ENCODE results near the gene KCNN3.

The KCNN3 gene

GRCh38 chr1:154899041-154899440 lies 29.0 kb upstream of the KCNN3 start:
- TF ChIP-seq GABPA (IDR thresholded peaks at IDR 0.05; ENCODE audit: low read depth) (no peak), POLR2AphosphoS5 (IDR thresholded peaks at IDR 0.05; ENCODE audit: low read depth) (no peak), CTCF (IDR thresholded peaks at IDR 0.05; ENCODE audit: insufficient read depth, low read length) (no peak), SPI1 (IDR thresholded peaks at IDR 0.05; ENCODE audit: borderline replicate concordance, low read depth) (no peak), REST (IDR thresholded peaks at IDR 0.05; ENCODE audit: insufficient replicate concordance, low read depth) (no peak)
- Histone ChIP-seq H3K27me3 (ENCODE audit: insufficient read depth, poor library complexity, severe bottlenecking) (peaks cover 2% of the 10 kb centered on the region), H3K27ac (replicated peaks) (no peak overlapping the region), H3K4me3 (replicated peaks; ENCODE audit: insufficient read depth, low read length) (no peak overlapping the region)
- DNase-seq (ENCODE audit: low read depth in 1 of 2, low spot score in 1 of 2) = no peak

- no peak for DNase-seq (ENCODE audit: low read depth in 1 of 2, low spot score in 1 of 2)
- H3K4me3 ChIP-seq (replicated peaks; ENCODE audit: insufficient read depth, low read length) = no peak overlapping the region
- peaks cover 2% of the 10 kb centered on the region for H3K27me3 ChIP-seq (ENCODE audit: insufficient read depth, poor library complexity, severe bottlenecking)
- TF ChIP-seq REST (IDR thresholded peaks at IDR 0.05; ENCODE audit: insufficient replicate concordance, low read depth) (no peak), POLR2AphosphoS5 (IDR thresholded peaks at IDR 0.05; ENCODE audit: low read depth) (no peak), GABPA (IDR thresholded peaks at IDR 0.05; ENCODE audit: low read depth) (no peak), CTCF (IDR thresholded peaks at IDR 0.05; ENCODE audit: insufficient read depth, low read length) (no peak), SPI1 (IDR thresholded peaks at IDR 0.05; ENCODE audit: borderline replicate concordance, low read depth) (no peak)
- H3K27ac ChIP-seq (replicated peaks) = no peak overlapping the region
Observed at GRCh38 chr1:154896771-154897286, 26.7 kb upstream of the KCNN3 start.

- no peak for TF ChIP-seq SPI1 (IDR thresholded peaks at IDR 0.05; ENCODE audit: borderline replicate concordance, low read depth)
- TF ChIP-seq POLR2AphosphoS5 (IDR thresholded peaks at IDR 0.05; ENCODE audit: low read depth) = no peak
- no peak for TF ChIP-seq GABPA (IDR thresholded peaks at IDR 0.05; ENCODE audit: low read depth)
- TF ChIP-seq CTCF (IDR thresholded peaks at IDR 0.05; ENCODE audit: insufficient read depth, low read length) = no peak
- TF ChIP-seq REST (IDR thresholded peaks at IDR 0.05; ENCODE audit: insufficient replicate concordance, low read depth) = no peak
- DNase-seq (ENCODE audit: low read depth in 1 of 2, low spot score in 1 of 2) = no peak
- no peak overlapping the region for H3K4me3 ChIP-seq (replicated peaks; ENCODE audit: insufficient read depth, low read length)
- H3K27ac ChIP-seq (replicated peaks) = no peak overlapping the region
- peaks cover 2% of the 10 kb centered on the region for H3K27me3 ChIP-seq (ENCODE audit: insufficient read depth, poor library complexity, severe bottlenecking)
Observed at GRCh38 chr1:154895798-154896197, 25.7 kb upstream of the KCNN3 start.
